HUDEP-2 (cell line): ENCODE data around the gene RCAN2.

Experiments used
- DNase-seq, 76 experiments: peaks; one replicate each; lab custom pipeline; 2025; ENCODE audit not compliant: unreplicated experiment in 76 of 76; lab: John Stamatoyannopoulos, UW

Gene RCAN2

DNA sequence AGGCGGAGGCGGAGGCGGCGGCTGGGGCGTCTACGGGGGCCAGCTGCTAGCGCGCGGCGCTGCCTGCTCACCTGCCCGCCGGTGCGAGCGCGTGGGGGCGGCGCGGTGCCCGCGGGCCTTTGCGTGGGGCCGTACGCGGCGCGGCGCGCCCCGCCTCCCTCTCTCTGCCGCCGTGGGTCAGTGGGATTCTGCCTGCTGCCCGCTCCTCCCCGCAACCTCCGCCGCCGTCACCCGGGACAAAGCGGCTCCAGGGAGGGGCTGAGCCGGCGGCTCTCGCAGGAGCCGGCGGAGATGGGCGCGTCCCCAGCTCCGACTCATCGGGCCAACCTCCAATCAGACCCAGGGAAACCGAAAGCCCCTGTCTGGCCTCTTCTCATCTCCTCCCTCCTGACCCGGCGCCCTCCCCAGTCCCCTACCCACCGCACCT lies at the start of gene RCAN2:
Gene RCAN2, minus strand, starts transcription at position 249 of the 427 bp plus-strand sequence.
- peak in 3 of 76 experiments; percentile 2 to 34 (median 24) for DNase-seq

DNA sequence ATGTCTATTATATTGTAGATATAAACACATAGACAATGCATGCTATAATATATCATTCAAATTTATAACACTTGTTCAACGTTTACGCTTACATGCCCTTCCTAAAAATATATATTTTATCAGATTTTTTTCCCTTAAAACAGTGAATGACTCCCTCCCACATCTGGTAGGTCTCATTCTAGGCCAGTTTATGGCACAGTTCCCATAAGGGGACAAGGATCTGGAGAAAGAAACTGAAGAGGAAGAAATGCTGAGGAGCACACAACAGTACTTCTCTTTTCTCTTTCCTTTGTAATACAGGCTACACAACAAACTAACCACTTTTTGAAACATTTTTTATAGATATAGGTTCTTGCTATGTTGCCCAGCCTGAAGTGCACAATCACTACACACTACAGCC lies 48.6 kb upstream of the RCAN2 start:
- no peak for DNase-seq

DNA sequence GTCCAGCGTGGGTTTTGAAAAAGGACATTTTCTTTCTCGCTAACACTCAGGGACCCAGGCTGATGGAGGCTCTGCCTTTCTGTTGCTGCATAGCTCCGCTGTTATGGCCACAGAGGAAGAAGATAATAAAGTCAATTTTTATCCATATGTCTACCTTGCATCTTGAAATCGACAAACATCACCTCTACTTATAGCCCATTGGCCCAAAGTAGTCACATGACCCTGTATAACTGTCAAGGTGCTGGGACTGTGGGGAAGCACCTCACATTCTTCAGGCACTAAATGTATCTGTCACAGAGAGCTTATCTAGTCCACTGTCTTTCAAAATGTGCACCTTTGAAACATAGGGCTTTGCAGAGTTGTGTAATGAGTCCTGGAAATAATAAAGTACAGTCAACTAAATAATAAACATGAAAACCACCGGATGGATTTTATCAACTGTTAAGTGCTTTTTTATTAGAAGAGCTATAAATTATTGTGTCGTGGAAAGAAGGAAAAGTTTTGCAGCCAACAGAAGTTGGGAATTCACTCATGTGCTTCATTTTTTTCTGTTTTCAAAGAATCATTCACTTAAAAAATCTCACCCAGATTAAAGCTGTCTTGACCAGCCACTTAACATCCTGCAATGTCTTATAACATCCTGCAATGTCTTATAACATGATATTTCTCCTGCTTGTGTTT lies 47.7 kb upstream of the RCAN2 start:
- DNase-seq, result no peak

DNA sequence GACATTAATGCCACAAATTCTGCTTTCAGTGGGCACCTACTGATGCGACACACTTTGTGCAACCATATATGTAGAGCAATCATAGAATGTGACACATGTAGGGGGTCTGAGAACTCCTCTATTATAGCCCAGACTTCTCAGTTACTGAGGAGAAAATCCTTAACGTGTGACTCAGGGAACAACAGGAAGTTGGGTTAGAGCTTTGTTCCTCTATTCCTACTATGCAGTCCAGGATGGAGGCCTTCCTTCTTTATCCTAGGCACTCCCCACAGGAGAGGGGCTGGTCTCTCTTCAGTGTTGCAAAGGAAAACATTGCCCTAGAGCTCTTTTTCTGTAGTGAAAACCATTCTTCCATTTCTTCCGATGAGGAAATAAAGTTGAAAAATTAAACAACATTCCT lies 39.6 kb upstream of the RCAN2 start:
- no peak for DNase-seq

DNA sequence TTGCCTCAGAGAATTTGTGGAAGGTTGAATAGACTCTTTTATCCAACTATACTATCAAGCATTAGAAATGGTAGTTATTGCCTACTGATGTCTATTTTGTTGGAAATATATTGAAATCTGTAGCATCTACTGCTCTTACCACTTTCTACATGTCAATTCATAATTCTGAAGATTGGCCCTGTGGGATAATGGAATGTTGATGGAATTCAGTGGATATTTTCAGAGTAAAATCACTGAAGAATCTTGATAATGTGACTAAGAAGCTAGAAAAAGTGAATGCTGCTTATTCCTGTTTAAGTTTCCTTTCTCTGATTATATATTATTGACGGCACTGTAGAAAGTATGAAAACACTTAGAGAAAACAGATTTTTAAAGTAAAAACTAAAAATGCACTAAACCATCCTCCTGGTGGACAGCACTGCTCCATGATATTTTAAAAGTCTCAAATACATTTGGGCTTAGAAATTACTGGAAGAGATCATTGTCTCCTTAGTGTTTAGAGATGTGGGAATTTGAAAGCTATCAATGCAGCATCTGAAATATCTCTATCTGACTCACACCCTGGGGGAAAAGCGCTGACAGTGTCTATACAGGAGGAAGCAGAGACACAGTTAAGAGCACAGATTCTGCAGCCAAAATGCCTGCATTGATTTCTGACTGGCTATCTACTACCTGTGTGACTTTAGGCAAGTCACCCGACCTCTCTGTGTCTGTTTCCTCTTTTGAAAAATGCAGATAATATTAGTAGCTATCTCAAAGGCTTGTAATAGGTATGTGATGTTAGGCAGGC lies 37.9 kb upstream of the RCAN2 start:
- no peak for DNase-seq

DNA sequence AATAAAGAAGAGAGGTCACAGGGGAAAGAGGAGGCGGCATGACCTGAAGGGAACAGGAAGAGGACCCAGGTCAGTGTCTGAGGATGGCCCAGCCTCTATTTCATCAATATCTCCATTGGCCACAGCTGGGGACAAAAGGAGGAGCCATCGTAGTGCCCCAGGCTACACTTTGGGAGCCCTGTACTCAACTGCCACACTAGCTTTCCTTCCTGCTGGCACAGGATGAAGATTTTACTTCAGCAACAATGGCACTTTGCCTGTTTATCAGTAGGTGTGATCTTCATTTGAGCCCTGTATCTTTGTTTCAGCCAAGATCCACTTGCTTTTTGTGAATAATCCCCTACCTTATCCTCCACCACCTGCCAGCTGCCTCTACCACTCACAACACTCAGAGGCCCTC lies 35.4 kb upstream of the RCAN2 start:
- DNase-seq, result no peak

DNA sequence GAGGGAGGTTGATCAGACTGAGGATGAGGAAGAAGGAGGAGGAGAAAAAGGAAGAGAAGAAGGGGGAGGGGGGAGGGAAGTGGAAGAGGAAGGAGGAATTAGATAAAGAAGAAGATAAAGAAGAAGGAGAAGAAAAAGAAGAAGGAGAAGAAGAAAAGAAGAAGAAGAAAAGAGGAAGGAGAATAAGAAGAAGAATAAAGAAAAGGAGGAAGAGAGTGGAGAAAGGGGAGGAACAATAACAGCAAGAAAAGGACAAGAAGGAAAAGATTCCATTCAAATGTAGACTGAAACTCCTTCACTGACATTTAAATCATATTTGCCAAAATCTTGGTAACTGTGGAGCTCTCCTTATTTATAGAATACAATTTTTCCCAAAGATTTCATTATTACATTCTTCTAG lies 34.3 kb upstream of the RCAN2 start:
- DNase-seq, result no peak

DNA sequence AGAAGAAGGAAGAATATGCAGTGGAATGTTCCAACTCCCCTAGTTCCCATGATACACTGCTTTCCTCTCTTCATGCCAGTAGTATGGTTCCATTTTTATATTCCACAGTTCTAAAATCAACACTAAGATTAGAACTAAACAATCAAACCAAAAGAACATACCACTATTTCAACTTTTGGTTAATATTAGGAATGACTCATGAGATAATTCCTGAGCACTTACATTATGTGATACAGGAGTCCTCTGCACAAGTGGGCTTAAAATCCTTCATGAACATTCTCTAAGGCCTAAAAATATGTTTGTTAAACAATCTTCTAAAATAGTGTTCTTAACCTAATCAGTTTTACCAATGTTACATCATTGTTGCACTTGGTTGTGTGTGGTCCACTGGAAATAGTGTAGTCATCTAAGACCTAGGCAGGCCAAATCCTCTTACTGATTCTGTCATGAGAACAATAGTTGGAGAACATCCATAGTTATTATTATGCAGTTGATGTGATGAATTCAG lies 30.3 kb upstream of the RCAN2 start:
- no peak for DNase-seq

DNA sequence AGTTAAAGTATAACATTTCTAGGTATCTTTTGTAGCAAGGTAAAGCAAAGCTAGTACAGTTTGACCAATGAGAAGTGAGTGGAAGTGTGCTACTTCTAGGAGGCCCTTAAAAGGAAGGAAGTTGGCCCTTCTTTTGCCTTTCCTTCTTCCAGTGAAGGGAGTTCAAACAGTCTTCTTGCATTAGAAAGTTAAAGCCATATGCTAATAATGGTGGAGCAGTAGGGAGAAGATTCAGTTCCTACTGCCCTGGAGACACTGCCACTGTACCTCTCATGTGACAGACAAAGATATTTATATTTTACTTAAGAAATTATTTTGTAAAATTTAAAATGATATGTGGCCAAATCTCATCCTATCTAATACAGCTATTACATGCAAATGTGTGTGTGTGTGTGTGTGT lies 26.0 kb upstream of the RCAN2 start:
- DNase-seq, result no peak

DNA sequence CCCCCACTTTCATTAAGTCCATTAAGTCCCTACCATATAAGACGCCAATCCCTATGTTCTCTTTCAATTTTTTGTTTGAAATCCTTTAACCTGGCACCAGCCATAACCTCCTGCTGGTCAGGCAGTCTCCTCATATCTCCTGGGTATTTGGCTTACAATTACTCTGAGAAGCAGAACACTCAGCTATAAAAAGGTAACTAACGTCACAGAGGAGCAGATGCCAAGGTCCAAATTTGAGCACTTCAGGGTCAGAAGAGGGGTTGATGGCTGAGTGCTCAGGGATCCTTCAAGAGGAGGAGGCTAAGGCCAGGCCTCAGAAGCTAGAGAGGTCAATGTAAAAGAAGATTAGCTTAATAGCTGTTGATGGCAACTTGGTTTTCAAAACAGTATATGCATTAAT lies 22.3 kb upstream of the RCAN2 start:
- DNase-seq, result no peak

DNA sequence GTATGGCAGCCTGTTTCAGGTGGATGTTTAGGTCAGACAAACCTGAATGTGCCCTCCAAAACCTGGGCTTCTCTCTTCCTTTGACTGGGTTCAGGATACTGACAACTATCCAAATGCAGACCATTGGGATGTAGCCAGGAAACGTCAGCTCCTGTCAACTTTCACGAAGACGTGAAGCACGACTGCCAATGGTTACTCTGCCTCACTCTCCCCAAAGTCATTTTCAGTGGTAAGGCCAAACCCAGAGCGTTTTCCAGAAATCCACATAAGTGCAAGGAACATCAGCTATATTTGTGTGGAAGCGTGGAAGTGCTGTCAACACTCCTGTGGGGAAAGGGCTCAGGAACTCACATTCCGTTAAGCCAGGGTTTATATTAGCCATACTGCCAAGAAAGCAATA lies 20.1 kb upstream of the RCAN2 start:
- no peak for DNase-seq

DNA sequence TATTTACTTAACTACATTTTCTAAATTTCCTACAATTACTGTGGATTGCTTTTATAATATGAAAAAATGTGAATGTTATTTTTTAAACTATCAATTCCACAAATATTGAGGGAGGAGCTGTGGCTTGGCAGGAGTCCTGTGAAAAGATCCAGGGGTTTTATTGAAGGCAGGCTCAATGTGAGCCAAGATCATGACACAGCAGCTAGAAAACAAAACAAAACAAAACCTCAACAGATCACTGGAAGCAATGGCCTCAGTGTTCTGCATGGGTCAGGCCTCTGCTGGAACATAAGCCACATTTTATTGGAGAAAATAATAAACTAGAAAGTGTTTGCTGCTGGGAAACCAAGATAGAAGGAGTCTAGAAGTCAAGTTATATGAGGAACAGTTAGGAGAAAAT lies 19.4 kb upstream of the RCAN2 start:
- DNase-seq, result no peak

DNA sequence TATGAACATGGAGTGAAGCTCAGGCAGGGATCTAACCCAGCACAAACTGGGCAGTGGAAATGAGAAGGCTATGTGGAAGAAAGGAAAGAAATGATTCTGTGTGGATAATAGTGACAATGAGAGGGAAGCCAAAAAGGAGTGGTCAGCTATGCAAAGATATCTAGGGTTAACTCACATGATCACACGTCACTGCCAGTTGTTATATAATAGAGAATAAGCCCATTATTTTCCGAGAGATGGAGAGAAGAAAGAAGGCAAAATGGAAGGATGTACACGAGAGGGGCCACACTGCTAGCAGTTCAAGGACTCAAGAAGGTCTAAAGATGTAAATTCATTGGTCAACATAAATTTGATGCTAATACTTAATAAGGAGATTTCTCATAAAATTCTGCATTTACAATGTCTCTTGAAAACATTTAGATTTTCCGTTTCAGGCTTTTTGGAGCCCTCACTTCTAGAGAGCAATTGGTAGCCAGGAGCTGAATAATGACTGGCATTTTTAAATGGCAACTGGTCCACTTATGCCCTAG lies 18.8 kb upstream of the RCAN2 start:
- no peak for DNase-seq

DNA sequence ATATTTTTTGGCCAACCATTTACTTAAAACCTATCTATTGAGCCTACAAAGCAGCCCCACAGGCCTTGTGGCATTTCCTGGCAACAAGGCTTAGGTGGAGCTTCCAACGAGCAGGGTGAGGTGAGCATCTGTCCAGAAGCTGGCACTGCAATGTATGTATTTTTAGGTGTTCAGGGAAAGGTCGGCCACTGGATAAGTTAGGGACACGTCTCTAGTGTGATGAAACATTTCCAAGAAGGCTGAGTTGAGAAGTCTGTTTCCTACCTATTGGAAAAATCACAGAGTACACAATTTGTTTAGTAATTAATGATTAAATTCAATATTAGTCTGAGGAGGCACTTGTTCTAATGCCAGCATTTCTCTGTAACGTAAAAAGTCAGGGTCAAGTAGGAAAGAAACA lies 17.8 kb upstream of the RCAN2 start:
- DNase-seq, result no peak

DNA sequence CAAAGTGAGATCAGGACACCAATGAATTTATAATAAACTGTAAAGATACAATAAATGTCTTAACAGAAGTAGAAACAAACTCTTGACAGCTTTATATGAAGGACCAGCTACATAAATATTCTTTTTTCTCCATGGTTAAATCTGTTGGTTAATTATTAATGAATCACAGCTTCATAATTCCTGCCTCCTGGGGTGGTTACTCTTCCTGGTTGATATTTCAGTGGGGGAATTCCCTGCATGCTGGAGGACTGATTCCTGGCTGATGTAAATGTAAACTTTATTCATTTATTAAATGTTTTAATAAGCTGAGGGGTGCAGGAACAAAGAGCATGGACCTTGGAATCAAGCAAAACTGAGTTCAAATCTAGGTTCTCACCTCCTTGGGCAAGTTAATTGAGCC lies 16.2 kb upstream of the RCAN2 start:
- no peak for DNase-seq

DNA sequence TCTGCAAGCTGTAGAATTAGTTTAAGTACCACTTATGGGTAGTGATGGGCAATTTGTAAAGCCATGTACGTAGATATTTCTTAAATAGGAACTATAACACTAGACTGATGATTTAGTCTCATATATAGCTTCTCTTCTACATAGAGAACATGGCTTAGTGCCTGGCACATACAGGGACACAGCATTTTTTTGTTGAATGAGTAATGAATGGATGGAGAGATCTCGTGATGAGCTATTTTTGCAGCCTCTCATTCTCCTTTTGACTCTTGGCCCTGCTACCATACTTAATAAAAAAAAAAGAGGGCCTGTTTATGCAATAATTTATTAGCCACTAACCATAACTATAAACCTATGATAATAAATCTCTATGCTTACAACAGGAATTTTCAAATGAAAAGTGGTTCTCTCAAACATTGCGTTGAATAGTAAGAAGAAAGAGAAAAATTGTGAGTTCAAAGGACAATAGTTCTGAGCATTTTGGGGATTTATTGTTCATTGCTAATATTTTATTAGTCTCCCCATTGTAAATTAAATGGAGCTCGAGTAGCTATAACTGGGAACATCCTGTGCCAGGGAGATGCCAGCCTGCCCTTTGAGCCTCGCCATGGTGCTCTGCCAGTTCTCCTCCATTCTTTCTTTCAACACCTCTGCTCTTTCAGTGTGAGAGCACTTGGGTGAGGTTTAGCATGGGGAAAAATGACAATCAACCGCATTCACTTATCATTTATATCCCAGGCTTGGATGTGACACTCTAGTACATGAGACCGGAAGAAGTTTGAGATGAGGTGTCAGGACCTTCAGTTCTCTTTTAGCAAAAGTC lies 14.7 kb upstream of the RCAN2 start:
- no peak for DNase-seq

DNA sequence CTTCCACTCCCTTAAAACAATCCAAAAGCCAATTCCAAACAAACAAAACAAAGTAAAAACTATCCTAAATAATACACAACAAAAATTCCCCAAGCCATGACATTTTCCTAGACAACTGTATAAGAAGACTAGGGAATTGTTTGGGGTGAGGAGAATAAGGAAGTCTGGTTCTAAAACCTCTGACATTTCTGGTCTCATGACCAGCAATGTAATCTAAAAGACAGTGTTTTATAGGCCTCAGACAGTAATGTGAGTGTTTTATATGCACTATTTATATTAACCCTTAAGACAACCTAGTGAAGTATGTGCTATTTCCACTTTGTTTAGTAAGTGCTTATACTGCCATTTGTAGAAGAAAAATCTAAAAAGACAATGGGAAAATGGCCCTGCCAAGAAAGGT lies 13.0 kb upstream of the RCAN2 start:
- DNase-seq, result no peak

DNA sequence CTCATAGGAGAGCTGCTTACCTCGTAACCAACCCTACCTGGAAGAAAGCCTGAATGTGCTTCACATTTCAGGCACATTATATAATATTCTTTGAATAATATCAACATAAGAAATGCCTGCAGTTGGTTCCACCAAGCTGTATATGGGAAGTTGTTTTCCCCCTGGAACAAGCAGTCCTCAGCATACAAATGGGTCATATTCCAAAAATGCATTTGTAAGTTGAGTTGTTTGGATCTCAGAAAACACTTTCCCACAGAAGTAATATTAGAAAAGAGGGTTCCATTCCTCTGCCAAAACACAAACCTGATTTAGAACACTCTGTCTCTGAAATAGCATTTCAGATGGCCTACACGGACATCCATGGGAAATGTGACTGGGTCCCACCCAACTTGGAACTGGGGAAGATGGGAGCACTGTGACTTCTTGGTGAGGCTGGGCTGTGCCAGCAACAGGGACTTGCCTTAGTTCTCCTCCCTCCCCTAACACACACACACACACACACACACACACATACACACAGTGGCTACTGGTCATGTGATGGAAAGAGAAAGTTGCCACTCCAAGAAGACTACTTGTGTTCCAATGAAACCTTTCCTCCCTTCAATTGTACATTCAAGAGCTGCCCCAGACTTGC lies 11.4 kb upstream of the RCAN2 start:
- DNase-seq, result no peak

DNA sequence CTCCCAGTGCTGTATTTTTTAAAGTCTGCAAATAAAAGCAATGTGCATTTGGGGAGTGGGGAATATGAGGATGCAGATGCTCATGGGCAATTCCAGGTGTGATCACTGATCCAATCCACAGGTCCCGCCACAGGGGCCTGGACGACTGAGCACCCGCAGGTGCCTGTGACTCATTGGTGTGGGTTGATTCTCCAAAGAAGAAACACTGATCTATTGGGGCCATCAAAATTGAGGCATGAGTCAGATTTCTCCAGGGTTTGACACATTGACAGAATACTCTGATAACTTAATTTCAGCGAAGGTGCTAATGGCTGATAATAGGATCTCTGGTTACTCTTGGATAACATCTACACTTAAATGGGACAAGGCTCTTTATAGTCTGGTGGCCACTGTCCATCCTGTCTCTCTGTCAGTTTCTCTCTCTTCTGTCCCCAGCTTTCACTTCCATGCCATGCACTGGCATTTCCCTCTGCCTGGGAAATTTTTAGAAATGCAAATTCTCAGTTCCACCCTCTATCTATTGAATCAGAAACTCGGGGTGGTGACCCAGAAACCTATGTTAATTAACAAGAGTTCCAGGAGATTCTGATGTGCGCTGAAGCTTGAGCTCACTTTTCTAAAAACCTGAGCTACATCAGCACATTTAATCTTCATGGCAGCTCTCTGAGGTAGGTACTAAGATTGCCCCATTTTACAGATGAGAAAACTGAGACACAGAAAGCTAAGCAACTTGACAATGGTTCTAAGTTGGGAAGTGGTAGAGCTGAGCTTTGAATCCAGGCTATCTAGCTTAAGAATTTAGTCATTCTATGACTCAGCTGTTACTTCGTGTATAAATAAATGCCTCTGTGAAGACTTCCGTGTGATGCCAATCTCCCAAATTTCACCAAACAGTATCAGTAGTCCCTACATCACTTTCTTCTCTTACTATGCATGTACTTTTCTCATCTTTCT lies 10.2 kb upstream of the RCAN2 start:
- DNase-seq, result no peak

DNA sequence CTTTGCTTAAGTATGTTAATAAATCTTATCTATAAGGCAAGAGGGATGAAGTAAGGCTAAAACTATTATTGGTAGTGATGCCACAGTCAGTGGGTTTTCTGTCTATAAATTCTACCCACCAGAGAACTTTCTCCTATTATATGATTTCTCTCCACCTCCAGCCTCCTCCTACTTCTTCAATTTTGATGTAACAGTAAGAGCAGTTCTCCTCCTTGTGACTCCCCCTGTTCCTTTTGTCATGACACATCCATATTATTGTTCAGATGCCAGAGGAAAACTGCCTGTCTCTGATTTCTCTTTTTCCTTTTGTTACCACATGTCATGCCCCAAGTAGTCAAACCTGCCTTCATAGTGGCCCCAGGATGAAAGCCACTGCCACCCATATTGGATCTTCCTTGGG lies 9.1 kb upstream of the RCAN2 start:
- no peak for DNase-seq
